Lower leg skin (tissue), 3 donors: ENCODE results near the gene CTLA4.

Experiments
- POLR2A ChIP-seq, 2 donors: fragments of 450-650 bp; IDR thresholded peaks; one replicate each; pipeline ENCODE4 v1.6.1; 2016 to 2017; ENCODE audit warnings: antibody characterized with exemption in 2 of 2, mild to moderate bottlenecking in 1 of 2, moderate library complexity in 1 of 2
- TF ChIP-seq, protein P1 (sequence below), 3 donors: fragments of 450-650 bp; IDR thresholded peaks; one replicate each; pipeline ENCODE4 v1.5.1; 2016; ENCODE audit warnings: antibody characterized with exemption in 3 of 3, mild to moderate bottlenecking in 3 of 3, moderate library complexity in 2 of 3

DNA sequence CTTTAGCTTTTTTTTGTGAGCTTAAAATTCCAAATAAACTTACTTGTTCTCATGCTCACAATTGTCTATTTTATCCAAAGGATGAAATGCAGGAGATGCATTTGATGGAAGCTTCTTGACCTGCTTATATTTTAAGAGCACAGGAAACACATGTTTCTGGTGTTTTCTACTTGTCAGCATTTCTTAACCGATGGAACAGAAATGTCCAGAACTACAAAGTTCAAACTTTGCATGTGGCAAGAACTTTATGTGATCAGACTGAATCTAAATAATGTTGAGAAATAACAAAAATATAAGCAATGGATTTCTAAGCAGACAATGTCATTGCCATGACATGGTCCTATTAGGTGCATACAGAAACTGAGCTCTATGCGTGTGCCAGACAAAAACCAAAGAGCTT is 9.9 kb upstream of the CTLA4 start:
- TF ChIP-seq, protein P1, sequence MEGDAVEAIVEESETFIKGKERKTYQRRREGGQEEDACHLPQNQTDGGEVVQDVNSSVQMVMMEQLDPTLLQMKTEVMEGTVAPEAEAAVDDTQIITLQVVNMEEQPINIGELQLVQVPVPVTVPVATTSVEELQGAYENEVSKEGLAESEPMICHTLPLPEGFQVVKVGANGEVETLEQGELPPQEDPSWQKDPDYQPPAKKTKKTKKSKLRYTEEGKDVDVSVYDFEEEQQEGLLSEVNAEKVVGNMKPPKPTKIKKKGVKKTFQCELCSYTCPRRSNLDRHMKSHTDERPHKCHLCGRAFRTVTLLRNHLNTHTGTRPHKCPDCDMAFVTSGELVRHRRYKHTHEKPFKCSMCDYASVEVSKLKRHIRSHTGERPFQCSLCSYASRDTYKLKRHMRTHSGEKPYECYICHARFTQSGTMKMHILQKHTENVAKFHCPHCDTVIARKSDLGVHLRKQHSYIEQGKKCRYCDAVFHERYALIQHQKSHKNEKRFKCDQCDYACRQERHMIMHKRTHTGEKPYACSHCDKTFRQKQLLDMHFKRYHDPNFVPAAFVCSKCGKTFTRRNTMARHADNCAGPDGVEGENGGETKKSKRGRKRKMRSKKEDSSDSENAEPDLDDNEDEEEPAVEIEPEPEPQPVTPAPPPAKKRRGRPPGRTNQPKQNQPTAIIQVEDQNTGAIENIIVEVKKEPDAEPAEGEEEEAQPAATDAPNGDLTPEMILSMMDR (IDR thresholded peaks at IDR 0.05) = no peak
- no peak for TF ChIP-seq POLR2A (IDR thresholded peaks at IDR 0.05)
